Measurements from ENCODE around the gene FXN.
"Not testable (repeated sequence)": the region's sequence is repeated elsewhere in the genome, so short reads cannot be mapped to it uniquely, and the experiment has no call there.

FXN gene

GRCh38 chr9:69027355-69028097 lies 8.0 kb upstream of the FXN start:
- peak; percentile 55 for DNase-seq

- no peak for DNase-seq
Measured at GRCh38 chr9:69028754-69029153, 6.8 kb upstream of the FXN start.

- DNase-seq, result no peak
Measured at GRCh38 chr9:69029535-69029934, 6.0 kb upstream of the FXN start.

- no peak for DNase-seq
Measured at GRCh38 chr9:69030851-69031645, 4.5 kb upstream of the FXN start.

- DNase-seq, result no peak
Measured at GRCh38 chr9:69034071-69034470, 1.5 kb upstream of the FXN start.

- DNase-seq, result no peak
Measured at GRCh38 chr9:69036309-69036708, 757 bp downstream of the FXN start.

GRCh38 chr9:69036799-69037198 lies 1.2 kb downstream of the FXN start:
- no peak for DNase-seq

- DNase-seq, result no peak
Measured at GRCh38 chr9:69040646-69041045, 5.1 kb downstream of the FXN start.

GRCh38 chr9:69044240-69045219 lies 9.0 kb downstream of the FXN start:
- no peak for DNase-seq

- DNase-seq, result no peak
Measured at GRCh38 chr9:69045821-69046220, 10.3 kb downstream of the FXN start.

- DNase-seq, result no peak
Measured at GRCh38 chr9:69046723-69047122, 11.2 kb downstream of the FXN start.

- no peak for DNase-seq
Measured at GRCh38 chr9:69047371-69047770, 11.8 kb downstream of the FXN start.

GRCh38 chr9:69049094-69049493 lies 13.5 kb downstream of the FXN start:
- no peak for DNase-seq

- not testable (repeated sequence) for DNase-seq
Measured at GRCh38 chr9:69050936-69051335, 15.4 kb downstream of the FXN start.

GRCh38 chr9:69054989-69055388 lies 19.4 kb downstream of the FXN start:
- no peak for DNase-seq

GRCh38 chr9:69056191-69056815 lies 20.8 kb downstream of the FXN start:
- no peak for DNase-seq

GRCh38 chr9:69058101-69058500 lies 22.5 kb downstream of the FXN start:
- DNase-seq, result no peak

- DNase-seq, result no peak
Measured at GRCh38 chr9:69060766-69061165, 25.2 kb downstream of the FXN start.

- DNase-seq, result no peak
Measured at GRCh38 chr9:69062195-69062594, 26.6 kb downstream of the FXN start.

GRCh38 chr9:69063839-69064238 lies 28.3 kb downstream of the FXN start:
- no peak for DNase-seq

- DNase-seq, result no peak
Measured at GRCh38 chr9:69065660-69066059, 30.1 kb downstream of the FXN start.

GRCh38 chr9:69066955-69067354 lies 31.4 kb downstream of the FXN start:
- no peak for DNase-seq

- DNase-seq, result no peak
Measured at GRCh38 chr9:69070201-69070600, 34.6 kb downstream of the FXN start.

Data from NCI-H774 (cell line).